ENCODE results near the gene PROK2.

The PROK2 gene

GRCh38 chr3:71784914-71785531 is at the start of gene PROK2:
Gene PROK2 (minus strand): TSS chr3:71785148. CDS start chr3:71785052, 96 bp downstream.
- DNase-seq: no peak

GRCh38 chr3:71831599-71831998 is 46.7 kb upstream of the PROK2 start:
- no peak for DNase-seq

- no peak for DNase-seq
Measured at GRCh38 chr3:71825551-71826283, 40.8 kb upstream of the PROK2 start.

GRCh38 chr3:71821116-71821515 is 36.2 kb upstream of the PROK2 start:
- no peak for DNase-seq

- no peak for DNase-seq
Measured at GRCh38 chr3:71817262-71817661, 32.3 kb upstream of the PROK2 start.

- DNase-seq: no peak
Measured at GRCh38 chr3:71816767-71817156, 31.8 kb upstream of the PROK2 start.

- no peak for DNase-seq
Measured at GRCh38 chr3:71815340-71816067, 30.6 kb upstream of the PROK2 start.

- no peak for DNase-seq
Measured at GRCh38 chr3:71813704-71814103, 28.8 kb upstream of the PROK2 start.

GRCh38 chr3:71813073-71813472 is 28.1 kb upstream of the PROK2 start:
- no peak for DNase-seq

GRCh38 chr3:71810056-71810455 is 25.1 kb upstream of the PROK2 start:
- DNase-seq: no peak

GRCh38 chr3:71809321-71810026 is 24.5 kb upstream of the PROK2 start:
- DNase-seq: no peak

GRCh38 chr3:71806736-71807135 is 21.8 kb upstream of the PROK2 start:
- DNase-seq: no peak

GRCh38 chr3:71805691-71806090 is 20.7 kb upstream of the PROK2 start:
- DNase-seq: no peak

- no peak for DNase-seq
Measured at GRCh38 chr3:71805199-71805598, 20.3 kb upstream of the PROK2 start.

GRCh38 chr3:71803248-71803647 is 18.3 kb upstream of the PROK2 start:
- DNase-seq: no peak

GRCh38 chr3:71801986-71802385 is 17.0 kb upstream of the PROK2 start:
- no peak for DNase-seq

GRCh38 chr3:71800023-71800422 is 15.1 kb upstream of the PROK2 start:
- DNase-seq: no peak

- no peak for DNase-seq
Measured at GRCh38 chr3:71797455-71797854, 12.5 kb upstream of the PROK2 start.

- DNase-seq: no peak
Measured at GRCh38 chr3:71796290-71796689, 11.3 kb upstream of the PROK2 start.

GRCh38 chr3:71791634-71792033 is 6.7 kb upstream of the PROK2 start:
- DNase-seq: no peak

- no peak for DNase-seq
Measured at GRCh38 chr3:71789922-71790321, 5.0 kb upstream of the PROK2 start.

GRCh38 chr3:71787851-71788405 is 3.0 kb upstream of the PROK2 start:
- no peak for DNase-seq

GRCh38 chr3:71786551-71786950 is 1.6 kb upstream of the PROK2 start:
- DNase-seq: no peak
